Measurements from ENCODE around the gene NEUROG1. TPM values are rescaled to one million over a fixed set of nuclear protein-coding genes. Genes with fewer than 3 reads are reported as not detected.
"Not testable (repeated sequence)": the region's sequence is repeated elsewhere in the genome, so short reads cannot be mapped to it uniquely, and the experiment has no call there.

Gene NEUROG1
- total RNA-seq, 4 donors from 2014 or later = not detected

DNA sequence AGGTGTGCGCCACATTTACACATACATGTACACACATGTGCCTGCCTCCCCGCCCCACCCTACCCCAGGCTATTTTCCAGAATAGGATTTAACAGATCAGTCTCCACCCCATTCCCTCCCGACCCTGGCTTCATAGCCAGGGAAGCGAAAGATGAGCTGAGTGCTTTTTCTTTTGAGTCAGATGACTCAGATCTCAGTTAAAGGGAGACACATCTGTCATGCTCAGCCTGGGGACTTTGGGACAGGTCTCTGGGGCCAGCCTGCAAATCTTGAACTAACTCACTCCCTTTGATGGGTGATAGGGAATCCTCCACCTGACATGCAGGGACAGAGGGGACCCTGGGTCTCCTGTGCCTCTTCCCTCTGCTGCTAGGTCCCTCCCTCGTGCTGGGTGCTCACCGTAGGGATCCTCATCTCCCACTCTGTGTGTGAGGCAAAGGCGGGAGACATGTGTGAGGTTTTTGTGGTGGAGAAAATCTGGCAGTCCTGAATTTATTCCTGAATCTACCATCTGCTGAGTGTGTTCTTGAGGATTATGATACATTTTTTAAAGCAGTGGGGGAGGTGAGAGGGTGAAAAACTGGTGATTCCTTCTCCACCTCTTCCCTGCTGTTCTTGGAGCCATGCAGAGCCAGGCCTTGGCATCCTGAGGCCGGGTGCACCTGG is 37.7 kb downstream of the NEUROG1 start:
- TF ChIP-seq CTCF (IDR thresholded peaks at IDR 0.05) (no peak), EP300 (IDR thresholded peaks at IDR 0.05; ENCODE audit: low read depth) (no peak), POLR2AphosphoS5 (IDR thresholded peaks at IDR 0.05) (no peak), POLR2A (IDR thresholded peaks at IDR 0.05) (no peak)
- intact Hi-C loops (cut with DNase I; ENCODE audit: low total_unique reads) (no loop called here), in situ Hi-C loops (cut with MboI; ENCODE audit: low pct_ligation_motif_present in 1 of 4, low pct_unique_long_range_greater_than_20kb in 1 of 4, low sequenced_read_pairs in 3 of 4) (no loop called here)
- no peak for DNase-seq
- H3K9me3 ChIP-seq = no peaks in the 10 kb centered on the region
- no peaks in the 10 kb centered on the region for H3K4me1 ChIP-seq
- H3K36me3 ChIP-seq = no peaks in the 10 kb centered on the region
- no peak overlapping the region for H3K27ac ChIP-seq
- H3K27me3 ChIP-seq = peaks cover 47% of the 10 kb centered on the region
- 71 to 80% methylated on average over 1 to 8 of the region's 8 CpGs for WGBS, 2 donors (ENCODE audit: low coverage in 1 of 2)
- H3K4me3 ChIP-seq = no peak overlapping the region

DNA sequence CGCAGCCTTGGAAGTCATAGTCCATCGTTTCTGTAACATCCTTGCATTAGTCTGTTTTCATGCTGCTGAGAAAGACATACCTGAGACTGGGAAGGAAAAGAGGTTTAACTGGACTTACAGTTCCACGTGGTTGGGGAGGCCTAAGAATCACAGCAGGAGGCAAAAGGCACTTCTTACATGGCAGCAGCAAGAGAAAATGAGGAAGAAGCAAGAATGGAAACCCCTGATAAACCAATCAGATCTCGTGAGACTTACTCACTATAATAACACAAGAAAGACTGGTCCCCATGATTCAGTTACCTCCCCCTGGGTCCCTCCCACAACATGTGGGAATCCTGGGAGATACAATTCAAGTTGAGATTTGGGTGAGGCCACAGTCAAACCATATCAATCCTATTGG is 40.2 kb downstream of the NEUROG1 start:
- H3K4me1 ChIP-seq; DNase-seq; H3K36me3 ChIP-seq; intact Hi-C loops (cut with DNase I; ENCODE audit: low total_unique reads); H3K27ac ChIP-seq; H3K9me3 ChIP-seq; H3K4me3 ChIP-seq; in situ Hi-C loops (cut with MboI; ENCODE audit: low pct_ligation_motif_present in 1 of 4, low pct_unique_long_range_greater_than_20kb in 1 of 4, low sequenced_read_pairs in 3 of 4): not testable (repeated sequence)
- H3K27me3 ChIP-seq = peaks cover 63% of the 10 kb centered on the region
- 17 to 76% methylated on average over 1 to 4 of the region's 4 CpGs for WGBS, 2 donors (ENCODE audit: low coverage in 1 of 2)

GRCh38 chr5:135494196-135494595 is 41.6 kb downstream of the NEUROG1 start:
- TF ChIP-seq POLR2A (IDR thresholded peaks at IDR 0.05) (no peak), POLR2AphosphoS5 (IDR thresholded peaks at IDR 0.05) (no peak), EP300 (IDR thresholded peaks at IDR 0.05; ENCODE audit: low read depth) (no peak), CTCF (IDR thresholded peaks at IDR 0.05) (no peak)
- 88% methylated on average over 5 of the region's 5 CpGs; no CpG with 5 or more reads in 1 of the 2 donors for WGBS, 2 donors (ENCODE audit: low coverage in 1 of 2)
- no peak for DNase-seq
- Histone ChIP-seq H3K36me3 (no peaks in the 10 kb centered on the region), H3K27me3 (peaks cover 72% of the 10 kb centered on the region), H3K4me3 (no peak overlapping the region), H3K9me3 (no peaks in the 10 kb centered on the region), H3K27ac (no peak overlapping the region), H3K4me1 (peaks cover 0 to 12% (median 10%) of the 10 kb centered on the region in 4 donors)
- in situ Hi-C loops (cut with MboI; ENCODE audit: low pct_ligation_motif_present in 1 of 4, low pct_unique_long_range_greater_than_20kb in 1 of 4, low sequenced_read_pairs in 3 of 4) (no loop called here), intact Hi-C loops (cut with DNase I; ENCODE audit: low total_unique reads) (no loop called here)

DNA sequence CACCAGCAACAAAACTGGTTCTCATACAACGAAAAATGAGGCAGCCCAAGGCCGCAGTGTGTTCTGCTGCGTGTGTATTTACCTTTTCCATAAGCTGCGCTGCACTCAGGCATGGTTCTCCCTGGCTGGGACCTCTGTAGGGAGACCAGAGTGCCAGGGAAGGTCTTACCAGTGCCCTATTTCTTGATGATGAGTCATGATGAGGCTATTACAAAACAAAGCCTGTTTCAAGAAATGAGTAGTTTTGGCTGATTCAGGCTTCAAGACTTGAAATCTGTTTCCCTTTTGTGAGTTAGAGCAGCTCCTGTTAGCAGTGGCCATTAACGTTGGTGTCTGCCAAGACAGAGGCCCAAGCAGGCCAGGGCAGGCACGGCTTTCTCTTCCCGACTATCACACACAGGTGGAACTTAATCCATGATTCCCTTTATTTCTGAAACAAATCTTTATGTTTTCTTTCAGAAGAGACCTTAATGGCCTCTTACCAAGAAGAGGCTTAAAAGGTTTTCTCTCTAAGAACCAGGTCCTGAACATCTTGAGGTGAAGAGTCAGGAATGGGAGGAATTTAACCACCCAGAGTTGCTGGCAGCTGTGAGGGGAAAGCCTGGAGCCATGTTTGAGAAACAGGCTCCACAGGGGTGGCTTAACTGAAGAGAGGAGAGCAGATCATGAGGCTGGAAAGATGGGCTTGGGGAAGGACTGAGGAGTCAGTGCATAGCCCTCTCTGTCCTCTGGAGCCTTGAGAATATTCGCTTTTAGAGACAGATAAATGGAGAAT is 42.2 kb downstream of the NEUROG1 start:
- TF ChIP-seq POLR2A (IDR thresholded peaks at IDR 0.05) (no peak), POLR2AphosphoS5 (IDR thresholded peaks at IDR 0.05) (no peak), EP300 (IDR thresholded peaks at IDR 0.05; ENCODE audit: low read depth) (no peak), CTCF (IDR thresholded peaks at IDR 0.05) (no peak)
- no peak overlapping the region for H3K4me3 ChIP-seq
- no peaks in the 10 kb centered on the region for H3K9me3 ChIP-seq
- intact Hi-C loops (cut with DNase I; ENCODE audit: low total_unique reads) = no loop called here
- DNase-seq = no peak
- H3K27me3 ChIP-seq = peaks cover 72% of the 10 kb centered on the region
- peaks cover 0 to 18% (median 15%) of the 10 kb centered on the region in 4 donors for H3K4me1 ChIP-seq
- in situ Hi-C loops (cut with MboI; ENCODE audit: low pct_ligation_motif_present in 1 of 4, low pct_unique_long_range_greater_than_20kb in 1 of 4, low sequenced_read_pairs in 3 of 4) = no loop called here
- 68% methylated on average over 8 of the region's 8 CpGs; no CpG with 5 or more reads in 1 of the 2 donors for WGBS, 2 donors (ENCODE audit: low coverage in 1 of 2)
- no peak overlapping the region for H3K27ac ChIP-seq
- H3K36me3 ChIP-seq = no peaks in the 10 kb centered on the region

All from transverse colon (tissue), 4 donors.